Endothelial cell of umbilical vein (primary cell): ENCODE measurements around the gene SMC4. TPM values are rescaled to one million over a fixed set of nuclear protein-coding genes. Genes with fewer than 3 reads are reported as not detected.

Experiments
- BruUV-seq: library from RNA; stranded (reverse); fragments of 400-500 nt; replicated peaks from 2 replicates; lab custom pipeline; 2021; lab: Mats Ljungman, UMichigan
- CTCF ChIA-PET: fragments of 300-600, 350-600 bp; sonication (Branson Sonifier 250); formaldehyde crosslinking; loops from one replicate; lab custom pipeline; 2021; ENCODE audit warnings: antibody characterized with exemption, inconsistent platforms; lab: Charles Lee
- POLR2A ChIA-PET: fragments of 300-600, 350-600 bp; sonication (Branson Sonifier 250); formaldehyde crosslinking; loops from one replicate; lab custom pipeline; 2021; ENCODE audit warnings: antibody characterized with exemption, inconsistent platforms; lab: Charles Lee
- DNase-seq: peaks from one replicate; pipeline ENCODE4 v3.0.0-alpha.2; 2011; ENCODE audit warnings: low read depth, low spot score
- FAIRE-seq: peaks from 2 replicates; lab custom pipeline; 2011; peaks lifted over from hg19 to GRCh38; lab: Jason Lieb, UNC
- H2AFZ ChIP-seq: 2 replicates; pipeline ENCODE4 v1.6.0; 2012; ENCODE audit warnings: low read depth, low read length, control low read depth, inconsistent platforms
- H3K27ac ChIP-seq: 2 replicates; pipeline ENCODE4 v1.5.1; 2011; ENCODE audit warnings: low read depth, mild to moderate bottlenecking, control low read depth, low read length, moderate library complexity; ENCODE audit not compliant: insufficient read depth
- H3K27me3 ChIP-seq, 2 experiments: 2 replicates each; pipeline versions ENCODE4 v1.6.0 to v1.6.1; 2011; ENCODE audit warnings: low read length in 2 of 2, mixed read lengths in 1 of 2; ENCODE audit not compliant: control insufficient read depth in 2 of 2, insufficient read depth in 2 of 2
- H3K36me3 ChIP-seq, 2 experiments: 2 replicates in 1 of 2; 3 replicates in 1 of 2; pipeline ENCODE4 v1.5.1; 2011; ENCODE audit warnings: low read length in 2 of 2, mild to moderate bottlenecking in 1 of 2, moderate library complexity in 1 of 2; ENCODE audit not compliant: control insufficient read depth in 2 of 2, insufficient read depth in 2 of 2; ENCODE audit errors: extremely low read depth in 1 of 2
- H3K4me1 ChIP-seq: 3 replicates; pipeline ENCODE4 v1.5.1; 2011; ENCODE audit warnings: mild to moderate bottlenecking, low read length; ENCODE audit not compliant: control insufficient read depth, insufficient read depth; ENCODE audit errors: extremely low read depth
- H3K4me2 ChIP-seq: 2 replicates; pipeline ENCODE4 v1.6.1; 2011; ENCODE audit warnings: low read length, control low read depth, mixed read lengths; ENCODE audit not compliant: insufficient read depth
- H3K4me3 ChIP-seq, 3 experiments: fragments of 200-600 bp in 1 of 3; sonication (generic), shearing (Covaris generic) in 1 of 3; replicated peaks in 1 of 3; 2 replicates each; pipeline ENCODE4 v1.5.1; 2011 to 2016; ENCODE audit warnings: control low read depth in 3 of 3, low read length in 3 of 3, mild to moderate bottlenecking in 2 of 3, inconsistent platforms in 1 of 3, low read depth in 1 of 3, moderate library complexity in 1 of 3; ENCODE audit not compliant: insufficient read depth in 1 of 3
- H3K79me2 ChIP-seq: 2 replicates; pipeline ENCODE4 v1.6.0; 2012; ENCODE audit warnings: low read length, inconsistent platforms; ENCODE audit not compliant: control insufficient read depth, insufficient read depth
- H3K9ac ChIP-seq: replicated peaks from 2 replicates; pipeline ENCODE3; 2011; ENCODE audit warnings: low read length, control low read depth; ENCODE audit not compliant: insufficient read depth; ENCODE audit errors: extremely low read depth
- H3K9me1 ChIP-seq: replicated peaks from 3 replicates; pipeline ENCODE4 v1.6.0; 2011; ENCODE audit warnings: mild to moderate bottlenecking, low read length; ENCODE audit not compliant: control insufficient read depth, insufficient read depth; ENCODE audit errors: extremely low read depth
- H3K9me3 ChIP-seq: replicated peaks from 2 replicates; pipeline ENCODE4 v1.5.1; 2012; ENCODE audit warnings: low read length, inconsistent platforms; ENCODE audit not compliant: control insufficient read depth, insufficient read depth
- H4K20me1 ChIP-seq: replicated peaks from 2 replicates; pipeline ENCODE3; 2011; ENCODE audit warnings: mild to moderate bottlenecking, low read length; ENCODE audit not compliant: control insufficient read depth, insufficient read depth; ENCODE audit errors: extremely low read depth
- CTCF ChIP-seq, 2 donors: IDR thresholded peaks; 1 replicate in 1 of 2; 2 replicates in 1 of 2; pipeline ENCODE4 v1.5.1; 2011; ENCODE audit warnings: low read length in 2 of 2, mild to moderate bottlenecking in 2 of 2, moderate library complexity in 2 of 2, control low read depth in 1 of 2, inconsistent platforms in 1 of 2, low read depth in 1 of 2; ENCODE audit not compliant: insufficient read depth in 1 of 2; ENCODE audit errors: extremely low read depth in 1 of 2
- EZH2 ChIP-seq: IDR thresholded peaks from 2 replicates; pipeline ENCODE4 v1.6.1; 2012; ENCODE audit warnings: borderline replicate concordance, low read depth, mild to moderate bottlenecking, moderate library complexity, low read length, inconsistent platforms; ENCODE audit not compliant: severe bottlenecking
- FOS ChIP-seq: IDR thresholded peaks from 2 replicates; pipeline ENCODE4 v1.6.1; 2011; ENCODE audit warnings: mild to moderate bottlenecking, low read length, moderate library complexity, borderline replicate concordance; ENCODE audit not compliant: insufficient read depth
- GATA2 ChIP-seq: IDR thresholded peaks from 2 replicates; pipeline ENCODE4 v1.7.0; 2011; ENCODE audit warnings: low read depth, mild to moderate bottlenecking, moderate library complexity, mixed read lengths, low read length; ENCODE audit not compliant: insufficient read length, insufficient read depth
- JUN ChIP-seq: IDR thresholded peaks from 2 replicates; pipeline ENCODE4 v1.6.1; 2011; ENCODE audit warnings: borderline replicate concordance, low read depth; ENCODE audit not compliant: insufficient read length, insufficient read depth
- MAX ChIP-seq: IDR thresholded peaks from 2 replicates; pipeline ENCODE4 v1.6.1; 2011; ENCODE audit not compliant: insufficient read depth, insufficient read length
- MYC ChIP-seq: IDR thresholded peaks from one replicate; pipeline ENCODE4 v1.6.1; 2011; ENCODE audit warnings: mild to moderate bottlenecking, low read depth, low read length
- POLR2A ChIP-seq: IDR thresholded peaks from 2 replicates; pipeline ENCODE4 v1.6.1; 2012; ENCODE audit warnings: low read depth, mild to moderate bottlenecking, control low read depth, low read length
- POLR2AphosphoS5 ChIP-seq: IDR thresholded peaks from 2 replicates; pipeline ENCODE4 v1.6.1; 2012; ENCODE audit warnings: low read depth, mild to moderate bottlenecking, control low read depth, low read length, moderate library complexity; ENCODE audit not compliant: insufficient read depth
- dilution Hi-C: fragments of 300-500 bp; cut with MboI; formaldehyde crosslinking; loops from one replicate; pipeline ENCODE4 v1.15.0; 2019; ENCODE audit warnings: low sequenced_read_pairs; ENCODE audit not compliant: extremely low pct_ligation_motif_present
- intact Hi-C: fragments of 100-400 bp; cut with micrococcal nuclease; formaldehyde crosslinking; loops from one replicate; pipeline ENCODE4 v1.10.0; 2022
- polyA plus RNA-seq, 4 experiments: library from polyadenylated mRNA; depleted of rRNA in 3 of 4; stranded (reverse) in 3 of 4; unstranded in 1 of 4; fragments of >200 nt; gene quantifications; 2 replicates each; pipeline versions ENCODE4 v1.2.1 to v1.2.3, GENCODE V29; 2011 to 2012; ENCODE audit warnings: missing spikeins in 1 of 4
- total RNA-seq: library from RNA; stranded (reverse); gene quantifications from 2 replicates; pipeline ENCODE4 v1.2.3, GENCODE V29; 2021

SMC4 gene
- total and polyA plus RNA-seq, 2 donors (not counting 3 experiments of a cell fraction or from before 2014, with no cell fraction given) = 32.1 to 153 TPM

GRCh38 chr3:160370987-160371857 is 28.2 kb upstream of the SMC4 start:
- H3K79me2 ChIP-seq = no peaks in the 10 kb centered on the region
- no peaks in the 10 kb centered on the region for H3K27me3 ChIP-seq
- no peak overlapping the region for H3K9ac ChIP-seq
- H3K4me1 ChIP-seq = no peaks in the 10 kb centered on the region
- no peaks in the 10 kb centered on the region for H3K36me3 ChIP-seq
- ChIA-PET POLR2A (no interaction called here), CTCF (interaction anchor here (1.5 kb wide), 1 partner anchor 15 kb away, joined by 6 read pairs; no protein-coding TSS in a partner anchor)
- FAIRE-seq (no peak), DNase-seq (no peak)
- no TSS peak for BruUV-seq
- H4K20me1 ChIP-seq = no peaks in the 10 kb centered on the region
- H3K27ac ChIP-seq = no peak overlapping the region
- TF ChIP-seq FOS (no peak), JUN (no peak), GATA2 (no peak), MAX (no peak), MYC (no peak), CTCF (IDR thresholded peaks at IDR 0.05; ENCODE audit: extremely low read depth in 1 of 2, insufficient read depth in 1 of 2, low read depth in 1 of 2, low read length in 2 of 2) (no peak), EZH2 (no peak), POLR2AphosphoS5 (no peak), POLR2A (no peak)
- intact Hi-C loops (no loop called here), dilution Hi-C loops (no loop called here)
- no peaks in the 10 kb centered on the region for H3K9me3 ChIP-seq
- H3K9me1 ChIP-seq = no peaks in the 10 kb centered on the region
- H3K4me2 ChIP-seq = no peak overlapping the region
- H2AFZ ChIP-seq = no peak overlapping the region
- H3K4me3 ChIP-seq = no peak overlapping the region
